Non-pigmented ciliary epithelial cell (primary cell): ENCODE measurements around the gene ME1.
"Not testable (repeated sequence)": the region's sequence is repeated elsewhere in the genome, so short reads cannot be mapped to it uniquely, and the experiment has no call there.

Experiments used
- DNase-seq: peaks from one replicate; pipeline ENCODE4 v3.0.0-alpha.2; 2010; ENCODE audit warnings: low read depth

Gene ME1

GRCh38 chr6:83256719-83257118 is 174.1 kb downstream of the ME1 start:
- not testable (repeated sequence) for DNase-seq

DNA sequence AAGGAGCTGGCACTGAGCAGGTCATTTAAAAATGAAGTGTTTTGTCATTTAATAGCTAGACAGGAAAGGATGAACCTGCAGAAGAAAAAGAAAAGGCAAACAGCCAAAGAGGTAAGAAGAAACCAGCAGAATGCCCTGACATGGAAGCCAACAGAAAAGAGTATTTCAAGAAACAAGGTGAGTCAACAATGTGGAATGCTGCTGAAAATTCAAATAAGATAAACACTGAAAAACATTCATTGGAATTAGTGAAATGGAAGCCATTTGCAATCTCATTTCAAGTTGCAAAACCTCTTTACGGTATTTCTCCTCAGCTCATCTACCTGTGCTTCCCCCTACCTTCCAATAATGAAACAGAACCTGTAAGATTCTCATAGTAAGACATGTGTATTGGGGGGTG is 178.1 kb downstream of the ME1 start:
- DNase-seq: peak; percentile 47

DNA sequence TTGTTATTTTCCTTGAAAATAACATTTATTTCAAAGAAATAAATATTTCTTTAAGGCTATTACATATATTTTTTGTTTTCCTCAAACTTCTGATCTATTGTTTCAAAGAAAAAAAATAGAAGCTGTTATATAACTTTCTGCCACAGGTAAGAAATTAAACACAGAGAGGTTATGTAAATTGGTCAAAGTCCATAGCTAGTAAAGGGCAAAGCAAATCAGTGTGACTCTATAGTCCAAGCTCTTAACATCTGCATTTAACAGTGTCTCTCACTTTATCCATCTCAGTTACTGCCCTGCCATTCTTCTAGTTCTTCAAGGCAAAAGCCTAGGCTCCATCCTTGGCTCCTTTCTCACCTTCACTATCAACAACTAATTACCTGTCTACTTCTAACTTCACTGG is 180.6 kb downstream of the ME1 start:
- no peak for DNase-seq

GRCh38 chr6:83247471-83247870 is 183.4 kb downstream of the ME1 start:
- DNase-seq: no peak

DNA sequence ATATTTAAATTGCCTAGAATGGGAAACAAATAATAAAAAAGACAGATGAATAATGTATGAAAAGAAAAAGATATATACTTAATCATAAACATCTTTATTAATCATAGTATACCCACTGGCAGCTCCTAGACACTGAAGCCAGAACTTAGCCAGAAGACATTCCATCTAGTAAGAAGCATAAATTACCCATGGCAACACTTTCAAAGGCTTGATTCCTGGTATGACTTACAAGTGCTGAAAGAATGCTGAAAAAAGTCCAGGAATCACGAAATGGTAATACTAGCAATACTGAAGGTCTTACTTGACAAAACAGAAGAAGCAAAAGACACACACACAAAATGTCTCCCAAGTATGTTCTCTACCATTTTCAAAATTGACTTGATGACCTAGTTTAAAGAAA is 199.7 kb downstream of the ME1 start:
- peak; percentile 60 for DNase-seq

DNA sequence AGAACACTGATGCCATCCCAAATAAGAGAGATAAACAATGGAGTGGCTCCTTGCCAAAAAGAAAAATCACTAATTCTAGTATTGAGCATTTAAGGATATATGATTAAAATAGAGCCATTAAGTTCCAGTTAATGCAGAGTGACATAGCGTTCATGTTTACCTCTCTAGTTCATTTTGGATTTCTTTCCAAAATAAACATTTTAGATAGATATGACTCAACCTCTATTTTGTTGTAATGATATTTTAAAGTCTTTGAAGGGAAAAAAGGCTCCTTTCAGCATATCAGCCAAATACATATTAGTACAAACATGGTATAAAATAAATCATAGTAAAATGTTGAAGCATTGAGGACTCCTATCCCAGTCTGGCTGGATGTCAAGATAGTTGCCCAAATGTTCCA is 204.3 kb downstream of the ME1 start:
- DNase-seq: no peak

DNA sequence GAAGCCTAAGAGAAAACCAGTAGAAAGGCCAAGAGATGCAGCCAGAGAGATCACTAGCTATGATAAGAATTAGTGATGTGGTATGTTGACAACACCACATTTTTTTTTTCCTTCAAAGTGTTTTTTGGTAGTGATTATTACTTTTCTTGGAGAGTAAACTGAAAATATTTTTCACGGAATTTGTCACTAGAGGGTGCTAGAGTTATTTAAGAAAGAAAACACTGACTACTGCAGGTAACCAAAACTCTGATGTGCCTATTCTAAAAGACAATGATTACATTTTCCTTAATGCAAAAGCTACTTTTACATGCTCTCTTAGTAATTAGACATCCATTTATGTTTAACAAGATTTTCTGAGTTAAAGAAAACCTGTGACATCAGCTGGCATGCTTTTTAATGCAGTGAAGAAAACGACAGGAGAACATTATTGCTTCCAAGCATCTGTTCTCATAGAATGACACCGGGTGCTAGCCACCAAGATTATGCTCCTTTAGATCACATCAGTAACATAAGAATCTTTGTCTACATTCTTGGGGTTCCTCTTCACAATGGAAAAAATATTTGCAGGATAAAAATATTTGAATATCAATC is 208.9 kb downstream of the ME1 start:
- DNase-seq: no peak

GRCh38 chr6:83221276-83221675 is 209.6 kb downstream of the ME1 start:
- no peak for DNase-seq

DNA sequence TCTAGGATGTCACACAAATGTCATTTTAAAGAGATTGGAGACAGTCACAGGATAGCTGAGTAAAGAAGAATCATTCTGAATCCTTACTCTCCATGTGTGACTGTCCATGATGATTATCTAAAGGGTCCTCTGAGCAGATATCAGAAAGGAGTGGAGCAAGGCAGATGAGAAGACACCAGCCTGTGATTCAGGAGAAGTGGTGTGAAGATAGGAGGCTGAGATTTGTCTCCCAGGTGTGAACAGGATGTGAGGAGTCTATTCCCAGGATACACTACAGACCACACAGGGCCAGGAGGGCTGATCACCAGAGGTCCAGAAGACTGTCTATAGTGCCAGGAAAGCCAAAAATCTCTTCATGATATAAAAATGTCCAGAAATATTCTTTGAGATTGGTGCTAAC is 210.7 kb downstream of the ME1 start:
- no peak for DNase-seq

DNA sequence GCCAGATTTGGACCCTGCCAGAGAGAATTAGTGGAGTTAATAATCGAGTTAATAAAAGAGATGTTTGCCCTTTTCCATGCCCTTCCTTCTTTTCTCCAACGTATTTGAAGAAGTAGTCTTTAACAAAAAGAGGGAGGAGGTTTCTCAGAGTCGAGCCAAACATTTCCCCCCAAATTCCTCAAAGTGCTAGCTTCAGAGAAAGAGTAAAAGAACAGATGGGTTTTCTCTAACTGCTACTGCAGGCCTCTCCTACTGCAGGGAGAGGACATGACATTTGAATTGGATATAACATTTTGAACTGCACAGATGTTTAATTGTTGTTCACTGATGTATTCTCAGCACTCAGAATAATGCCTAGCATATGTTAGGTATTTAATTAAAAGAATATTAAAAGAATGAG is 212.2 kb downstream of the ME1 start:
- DNase-seq: no peak

DNA sequence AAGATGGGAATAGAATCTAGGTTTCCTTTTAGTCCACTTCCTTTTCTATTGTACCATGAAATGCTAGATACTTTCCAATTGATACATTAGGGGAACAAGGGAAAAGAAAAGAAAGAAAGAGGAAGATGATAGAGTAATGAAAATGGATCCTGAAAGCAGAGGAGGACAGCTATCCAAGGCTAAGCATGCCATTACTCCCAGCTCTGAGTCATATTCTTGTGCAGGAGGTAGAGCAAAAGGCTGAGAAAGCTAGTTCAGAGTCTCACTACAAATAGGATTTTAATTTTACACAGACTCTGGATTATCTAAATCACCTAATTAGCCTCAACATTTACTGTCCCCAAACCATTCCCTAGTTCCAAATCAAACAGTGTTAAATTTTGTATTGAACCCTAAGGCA is 214.0 kb downstream of the ME1 start:
- no peak for DNase-seq

GRCh38 chr6:83215131-83216047 is 215.5 kb downstream of the ME1 start:
- no peak for DNase-seq

DNA sequence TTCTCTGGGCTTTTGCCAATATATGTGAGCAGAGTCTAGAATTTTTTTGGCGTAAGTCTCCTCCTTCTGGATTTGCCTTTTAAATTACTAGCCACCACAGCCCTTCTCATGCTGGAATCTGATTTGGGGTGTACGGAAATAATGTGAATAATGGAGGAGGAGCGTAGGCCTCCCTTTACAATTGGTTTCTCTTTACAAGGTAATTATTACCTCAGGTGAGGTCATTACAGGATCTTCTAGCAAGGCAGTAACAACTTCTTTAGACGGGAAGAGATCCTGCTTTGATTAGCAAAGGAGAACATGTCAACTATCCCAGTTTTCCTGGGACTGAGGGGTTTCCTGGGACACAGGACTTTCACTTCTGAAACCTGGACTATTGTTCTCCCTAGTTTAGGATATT is 228.8 kb downstream of the ME1 start:
- DNase-seq: no peak

DNA sequence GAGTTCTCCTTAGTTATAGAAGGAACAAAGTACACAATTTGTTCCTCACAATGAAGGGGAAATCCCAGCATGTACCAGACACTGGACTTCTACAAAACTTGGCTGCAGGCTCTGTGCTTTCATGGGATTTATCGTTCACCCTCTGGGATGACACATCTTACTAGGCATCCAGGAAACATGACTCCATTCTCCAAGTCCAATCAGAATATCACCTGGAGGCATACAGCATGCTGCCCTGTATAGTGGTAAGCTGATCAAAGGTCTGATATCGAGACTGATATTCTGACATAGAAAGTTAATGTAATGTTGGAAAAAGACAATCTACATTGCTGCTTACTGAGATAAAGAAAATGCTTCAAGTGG is 231.0 kb downstream of the ME1 start:
- DNase-seq: no peak

GRCh38 chr6:83199173-83199862 is 231.5 kb downstream of the ME1 start:
- DNase-seq: no peak

GRCh38 chr6:83198486-83199172 is 232.2 kb downstream of the ME1 start:
- no peak for DNase-seq

DNA sequence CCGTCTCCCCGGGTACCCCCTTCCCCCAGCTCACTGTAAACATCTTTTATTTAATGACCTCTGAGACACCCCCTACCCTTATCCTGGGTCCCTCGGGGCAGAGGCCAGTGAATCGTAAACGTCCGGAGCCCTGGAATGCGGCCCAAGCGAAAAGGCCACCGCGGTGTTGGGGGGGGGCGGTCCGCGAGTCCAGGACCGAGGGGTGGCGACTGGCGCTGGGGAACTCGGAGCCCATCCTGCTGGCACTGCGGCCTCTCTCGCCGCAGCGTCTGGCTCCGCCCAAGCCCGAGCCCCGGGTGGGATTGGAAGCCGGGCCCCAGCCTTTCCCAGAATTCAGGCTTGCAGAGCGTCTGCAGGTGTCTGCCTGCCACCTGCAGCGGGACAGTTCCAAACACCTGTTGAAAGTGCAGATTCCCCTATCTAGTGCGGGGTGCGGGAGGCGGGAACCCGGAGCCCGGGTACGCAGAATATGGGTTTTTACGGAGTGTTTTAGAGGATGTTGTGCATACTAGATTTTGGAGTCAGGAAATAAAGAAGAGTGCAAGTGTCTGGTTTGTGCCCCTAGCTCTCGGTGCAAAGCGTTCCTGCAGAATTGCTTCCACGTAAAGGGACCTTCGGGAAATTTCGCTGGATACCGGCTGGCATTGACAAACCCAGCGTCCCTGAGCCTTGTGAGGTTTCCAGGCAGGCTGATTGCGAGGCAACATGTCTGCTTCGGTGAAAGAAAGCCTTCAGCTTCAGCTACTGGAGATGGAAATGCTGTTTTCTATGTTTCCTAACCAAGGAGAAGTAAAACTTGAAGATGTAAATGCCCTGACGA is 236.9 kb downstream of the ME1 start:
- DNase-seq: no peak

DNA sequence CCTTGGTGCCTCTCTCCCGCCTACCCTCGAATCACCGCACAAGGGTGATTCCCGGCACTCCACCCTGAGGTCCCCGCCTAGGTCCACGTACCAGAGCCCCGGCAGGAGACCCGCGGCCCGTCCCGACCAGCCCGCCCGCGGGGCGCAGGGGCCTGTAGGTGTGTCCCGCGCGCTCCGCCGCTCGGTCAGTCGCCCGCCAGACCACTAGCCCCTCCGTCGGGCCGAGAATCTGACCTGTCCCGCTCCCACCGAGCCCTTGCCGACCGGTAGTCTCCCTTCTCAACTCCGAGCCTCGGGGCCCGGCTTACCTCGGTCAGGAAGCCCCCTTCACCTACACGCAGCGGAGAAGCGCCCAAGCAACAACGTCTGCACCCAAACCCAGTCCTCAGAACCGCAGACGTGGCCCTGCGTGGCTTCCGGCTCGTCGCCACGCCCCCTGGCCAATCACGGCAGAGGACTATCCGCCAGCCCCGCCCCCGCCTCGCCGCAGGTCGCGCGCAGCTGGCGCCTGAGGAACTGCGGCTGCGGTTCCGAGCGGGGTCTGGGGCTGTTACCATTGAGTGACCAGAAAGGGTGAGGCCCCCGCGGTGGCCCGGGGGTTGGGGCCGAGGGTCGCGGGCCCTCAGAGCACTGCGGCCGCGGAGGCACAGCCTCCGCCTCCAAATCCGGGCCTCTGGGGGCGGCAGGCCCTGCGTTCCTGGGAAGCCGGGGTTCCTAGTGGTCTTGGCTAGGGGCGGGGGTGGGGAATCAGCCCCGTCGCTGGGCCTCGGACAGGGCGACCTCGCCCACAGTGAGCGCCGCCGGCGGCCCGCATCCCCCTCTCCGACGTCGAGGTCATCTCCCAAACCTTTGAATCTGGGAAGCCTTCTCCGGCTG is 237.7 kb downstream of the ME1 start, which contains the start of the genes PGM3 and RWDD2A:
Gene PGM3, minus strand, starts transcription at position 395 of the 876 bp plus-strand sequence. CDS start 2,253 bp downstream, outside the sequence.
Gene RWDD2A, plus strand, starts transcription at position 487 of the 876 bp plus-strand sequence. CDS start 1,095 bp downstream, outside the sequence.
- no peak for DNase-seq

DNA sequence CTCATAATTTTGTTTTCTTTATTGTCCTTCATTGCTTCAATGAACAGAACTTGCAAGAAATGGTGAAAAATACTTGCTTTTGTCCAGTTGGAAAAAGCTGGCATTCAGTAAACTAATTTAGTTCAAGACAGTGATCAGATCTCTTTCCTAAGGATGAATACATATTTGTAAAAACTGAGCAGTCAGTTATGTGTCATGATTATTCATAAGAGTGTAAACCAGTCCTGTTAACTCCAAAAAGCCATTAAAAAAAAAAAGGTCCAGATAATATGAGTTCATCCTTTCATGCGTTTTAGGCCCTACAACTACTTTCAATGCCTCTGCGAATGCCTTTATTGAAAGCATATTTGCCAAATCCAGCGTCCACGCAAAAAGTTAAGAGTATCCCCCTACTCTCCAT is 238.4 kb downstream of the ME1 start:
- DNase-seq: no peak

- not testable (repeated sequence) for DNase-seq
Observed at GRCh38 chr6:83191974-83192373, 238.9 kb downstream of the ME1 start.
